ENCODE measurements around the gene SP1. TPM values are rescaled to one million over a fixed set of nuclear protein-coding genes. Genes with fewer than 3 reads are reported as not detected.

The SP1 gene
- total RNA-seq, 4 donors from 2014 or later, result 56.1 to 83.4 (median 67.8) TPM

GRCh38 chr12:53452159-53453077 is 72.4 kb downstream of the SP1 start:
- H3K27ac ChIP-seq, result peak overlapping the region; percentile 85 to 97 (median 96)
- no peaks in the 10 kb centered on the region for H3K9me3 ChIP-seq

GRCh38 chr12:53453953-53454640 is 74.1 kb downstream of the SP1 start:
- H3K4me1 ChIP-seq, result peaks cover 0 to 20% (median 5%) of the 10 kb centered on the region in 4 donors
- peak overlapping the region in 1 of 4 donors; percentile 76 for H3K4me3 ChIP-seq
- no peak for DNase-seq
- H3K27me3 ChIP-seq, result no peaks in the 10 kb centered on the region
- H3K9me3 ChIP-seq, result no peaks in the 10 kb centered on the region
- peaks cover 0 to 50% (median 0%) of the 10 kb centered on the region in 3 donors for H3K36me3 ChIP-seq
- TF ChIP-seq POLR2A (IDR thresholded peaks at IDR 0.05) (no peak), CTCF (IDR thresholded peaks at IDR 0.05) (no peak)
- no peak overlapping the region for H3K27ac ChIP-seq

More at GRCh38 chr12:53452159-53453077, 72.4 kb downstream of the SP1 start:
- Histone ChIP-seq H3K36me3 (peaks cover 0 to 41% (median 0%) of the 10 kb centered on the region in 3 donors), H3K4me1 (peaks cover 0 to 20% (median 5%) of the 10 kb centered on the region in 4 donors), H3K4me3 (peak overlapping the region; percentile 69 to 82 (median 76)), H3K27me3 (no peaks in the 10 kb centered on the region)
- TF ChIP-seq CTCF (IDR thresholded peaks at IDR 0.05), result peak in 4 of 6 experiments; percentile 8 to 51 (median 22)
- peak in 1 of 2 donors; percentile 5 for TF ChIP-seq POLR2A (IDR thresholded peaks at IDR 0.05)
- DNase-seq, result peak; percentile 78 to 90 (median 89)

GRCh38 chr12:53454707-53455106 is 74.7 kb downstream of the SP1 start:
- H3K9me3 ChIP-seq, result no peaks in the 10 kb centered on the region
- no peak for DNase-seq
- TF ChIP-seq CTCF (IDR thresholded peaks at IDR 0.05), result no peak
- no peak for TF ChIP-seq POLR2A (IDR thresholded peaks at IDR 0.05)
- no peaks in the 10 kb centered on the region for H3K27me3 ChIP-seq
- no peak overlapping the region for H3K4me3 ChIP-seq
- no peak overlapping the region for H3K27ac ChIP-seq
- peaks cover 0 to 56% (median 2%) of the 10 kb centered on the region in 3 donors for H3K36me3 ChIP-seq
- H3K4me1 ChIP-seq, result peaks cover 0 to 20% (median 5%) of the 10 kb centered on the region in 4 donors

GRCh38 chr12:53456654-53457366 is 76.8 kb downstream of the SP1 start:
- peaks cover 0 to 27% (median 5%) of the 10 kb centered on the region in 4 donors for H3K4me1 ChIP-seq
- H3K36me3 ChIP-seq, result peaks cover 0 to 77% (median 3%) of the 10 kb centered on the region in 3 donors
- no peak for DNase-seq

More at GRCh38 chr12:53456654-53457366, 76.8 kb downstream of the SP1 start:
- H3K27me3 ChIP-seq, result no peaks in the 10 kb centered on the region
- H3K4me3 ChIP-seq, result no peak overlapping the region
- no peaks in the 10 kb centered on the region for H3K9me3 ChIP-seq
- H3K27ac ChIP-seq, result no peak overlapping the region
- TF ChIP-seq POLR2A (IDR thresholded peaks at IDR 0.05) (no peak), CTCF (IDR thresholded peaks at IDR 0.05) (no peak)
